DLD1 (cell line): ENCODE results near the gene ZNF726.
"Not testable (repeated sequence)": the region's sequence is repeated elsewhere in the genome, so short reads cannot be mapped to it uniquely, and the experiment has no call there.

Experiments used
- in situ Hi-C: cut with HindIII; loops from 2 replicates; pipeline ENCODE4 v1.10.0; 2017; ENCODE audit warnings: low sequenced_read_pairs

ZNF726 gene

GRCh38 chr19:23914402-23915286 is at the start of gene ZNF726:
TSS of gene ZNF726 (plus strand) at chr19:23914886. CDS start at chr19:23914995, 109 bp downstream.
- in situ Hi-C loops, result no loop called here

- in situ Hi-C loops, result no loop called here
Observed at GRCh38 chr19:23867895-23868294, 46.8 kb upstream of the ZNF726 start.

- in situ Hi-C loops, result no loop called here
Observed at GRCh38 chr19:23868630-23869029, 46.1 kb upstream of the ZNF726 start.

GRCh38 chr19:23872282-23872919 is 42.3 kb upstream of the ZNF726 start:
- in situ Hi-C loops, result no loop called here

GRCh38 chr19:23876261-23876660 is 38.4 kb upstream of the ZNF726 start:
- in situ Hi-C loops, result no loop called here

- in situ Hi-C loops, result not testable (repeated sequence)
Observed at GRCh38 chr19:23876756-23877155, 37.9 kb upstream of the ZNF726 start.

GRCh38 chr19:23882493-23882892 is 32.2 kb upstream of the ZNF726 start:
- in situ Hi-C loops, result no loop called here

GRCh38 chr19:23884363-23884762 is 30.3 kb upstream of the ZNF726 start:
- in situ Hi-C loops, result no loop called here

GRCh38 chr19:23887642-23888041 is 27.0 kb upstream of the ZNF726 start:
- in situ Hi-C loops, result no loop called here

- in situ Hi-C loops, result not testable (repeated sequence)
Observed at GRCh38 chr19:23896096-23896495, 18.6 kb upstream of the ZNF726 start.

GRCh38 chr19:23896912-23897311 is 17.8 kb upstream of the ZNF726 start:
- in situ Hi-C loops, result no loop called here

- in situ Hi-C loops, result no loop called here
Observed at GRCh38 chr19:23901360-23901759, 13.3 kb upstream of the ZNF726 start.

- in situ Hi-C loops, result no loop called here
Observed at GRCh38 chr19:23904406-23904805, 10.3 kb upstream of the ZNF726 start.

GRCh38 chr19:23905771-23906170 is 8.9 kb upstream of the ZNF726 start:
- in situ Hi-C loops, result no loop called here

GRCh38 chr19:23906835-23907234 is 7.9 kb upstream of the ZNF726 start:
- in situ Hi-C loops, result no loop called here

GRCh38 chr19:23908165-23908564 is 6.5 kb upstream of the ZNF726 start:
- in situ Hi-C loops, result no loop called here

GRCh38 chr19:23909222-23909621 is 5.5 kb upstream of the ZNF726 start:
- in situ Hi-C loops, result no loop called here

GRCh38 chr19:23913931-23914330 is 755 bp upstream of the ZNF726 start:
- in situ Hi-C loops, result no loop called here

GRCh38 chr19:23916991-23917390 is 2.3 kb downstream of the ZNF726 start:
- in situ Hi-C loops, result no loop called here

- in situ Hi-C loops, result no loop called here
Observed at GRCh38 chr19:23917856-23918255, 3.2 kb downstream of the ZNF726 start.

- in situ Hi-C loops, result no loop called here
Observed at GRCh38 chr19:23925285-23925684, 10.6 kb downstream of the ZNF726 start.

- in situ Hi-C loops, result no loop called here
Observed at GRCh38 chr19:23932878-23933277, 18.2 kb downstream of the ZNF726 start.
